ENCODE measurements around the gene HAUS7. TPM values are rescaled to one million over a fixed set of nuclear protein-coding genes. Genes with fewer than 3 reads are reported as not detected.

HAUS7 gene
- total and polyA plus RNA-seq, 2 donors from 2014 or later, result 28.1 to 47.6 TPM

DNA sequence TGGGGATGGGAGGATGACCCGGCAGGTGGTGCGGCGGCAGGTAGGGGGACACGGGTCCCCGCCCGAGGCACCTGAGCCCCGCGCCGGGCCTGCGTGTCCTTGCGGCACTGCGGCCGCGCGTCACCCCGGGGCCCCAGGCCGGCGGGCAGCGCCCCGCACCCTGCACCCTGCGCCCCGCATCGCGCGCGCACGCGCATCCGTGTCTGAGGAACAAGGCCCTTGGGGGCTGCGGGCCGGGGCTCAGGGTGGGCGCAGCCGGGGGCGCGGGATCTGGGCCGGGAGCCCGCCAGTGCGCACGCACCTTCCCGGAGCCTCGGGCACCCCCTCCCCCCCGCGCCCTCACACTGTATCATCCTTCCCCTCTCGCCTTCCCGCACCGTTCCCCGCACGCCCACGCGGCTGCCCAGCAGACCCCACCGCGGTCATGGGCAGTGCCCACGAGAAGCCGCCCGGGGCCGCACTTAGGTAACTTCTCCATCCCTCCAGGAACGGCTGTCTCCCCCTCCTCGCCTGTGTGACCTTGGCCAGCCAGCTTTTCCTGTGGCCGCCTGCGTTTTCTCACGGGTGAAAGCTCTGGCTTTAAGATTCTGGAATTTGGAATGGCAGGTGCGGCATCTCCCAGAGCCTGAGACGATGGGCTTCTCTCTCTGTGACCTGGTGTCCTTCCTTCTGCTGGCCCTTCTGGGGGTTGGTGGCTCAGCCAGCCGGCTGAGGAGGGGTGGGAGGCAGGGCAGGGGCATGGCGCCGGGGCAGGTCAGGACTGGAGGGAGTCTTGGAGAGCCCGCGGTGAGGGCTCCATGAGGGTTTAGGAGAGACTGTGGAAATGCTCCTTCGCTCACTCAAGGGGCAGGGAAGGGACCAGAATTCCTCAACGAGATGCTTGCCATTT, 47.8 kb upstream of the HAUS7 start:
- intact Hi-C loops (cut with DNase I), result no loop called here
- Histone ChIP-seq H3K27me3 (ENCODE audit: control insufficient read depth, insufficient read depth, low read length) (peaks cover 10% of the 10 kb centered on the region), H3K36me3 (ENCODE audit: control insufficient read depth in 2 of 3, insufficient read depth in 3 of 3, low read length in 3 of 3) (no peaks in the 10 kb centered on the region), H3K9ac (ENCODE audit: low read length in 3 of 3) (no peak overlapping the region), H3K9me3 (ENCODE audit: control insufficient read depth in 2 of 3, insufficient read depth in 1 of 3, low read length in 3 of 3) (no peaks in the 10 kb centered on the region), H3K4me3 (ENCODE audit: low read length in 3 of 3) (no peak overlapping the region), H3K27ac (ENCODE audit: low read depth in 2 of 2, low read length in 2 of 2) (no peak overlapping the region), H3K4me1 (ENCODE audit: control insufficient read depth in 2 of 3, insufficient read depth in 2 of 3, low read depth in 1 of 3, low read length in 3 of 3) (no peaks in the 10 kb centered on the region)
- DNase-seq, result no peak
- TF ChIP-seq, protein P1, sequence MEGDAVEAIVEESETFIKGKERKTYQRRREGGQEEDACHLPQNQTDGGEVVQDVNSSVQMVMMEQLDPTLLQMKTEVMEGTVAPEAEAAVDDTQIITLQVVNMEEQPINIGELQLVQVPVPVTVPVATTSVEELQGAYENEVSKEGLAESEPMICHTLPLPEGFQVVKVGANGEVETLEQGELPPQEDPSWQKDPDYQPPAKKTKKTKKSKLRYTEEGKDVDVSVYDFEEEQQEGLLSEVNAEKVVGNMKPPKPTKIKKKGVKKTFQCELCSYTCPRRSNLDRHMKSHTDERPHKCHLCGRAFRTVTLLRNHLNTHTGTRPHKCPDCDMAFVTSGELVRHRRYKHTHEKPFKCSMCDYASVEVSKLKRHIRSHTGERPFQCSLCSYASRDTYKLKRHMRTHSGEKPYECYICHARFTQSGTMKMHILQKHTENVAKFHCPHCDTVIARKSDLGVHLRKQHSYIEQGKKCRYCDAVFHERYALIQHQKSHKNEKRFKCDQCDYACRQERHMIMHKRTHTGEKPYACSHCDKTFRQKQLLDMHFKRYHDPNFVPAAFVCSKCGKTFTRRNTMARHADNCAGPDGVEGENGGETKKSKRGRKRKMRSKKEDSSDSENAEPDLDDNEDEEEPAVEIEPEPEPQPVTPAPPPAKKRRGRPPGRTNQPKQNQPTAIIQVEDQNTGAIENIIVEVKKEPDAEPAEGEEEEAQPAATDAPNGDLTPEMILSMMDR (IDR thresholded peaks at IDR 0.05; ENCODE audit: borderline replicate concordance, extremely low read depth, insufficient read depth), result no peak
- FAIRE-seq, result no peak

DNA sequence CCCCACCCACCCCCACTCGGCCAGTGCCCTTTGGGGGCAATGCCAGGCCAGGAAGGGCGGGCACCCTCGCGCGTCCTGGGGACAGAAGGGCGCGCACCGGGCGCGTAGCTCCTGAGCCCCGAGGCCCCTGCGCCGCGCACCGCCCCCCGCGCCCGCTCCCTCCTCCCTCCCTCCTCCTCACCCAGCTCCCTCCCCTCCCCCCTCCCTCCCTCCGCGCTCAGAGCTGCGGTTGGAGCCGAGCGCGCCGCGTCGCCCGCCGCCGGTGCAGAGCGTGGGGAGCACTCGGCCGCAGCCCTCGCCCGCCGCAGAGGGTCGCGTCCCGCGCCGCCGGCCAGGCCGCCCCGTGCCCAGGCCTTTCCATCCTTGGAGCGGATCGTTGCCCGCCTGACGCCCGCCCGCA, 47.0 kb upstream of the HAUS7 start, which contains the start of gene ATP2B3:
Gene ATP2B3 (plus strand): TSS at position 220 of the 400 bp plus-strand sequence. CDS start 18,606 bp downstream, outside the sequence.
- Histone ChIP-seq H3K9ac (ENCODE audit: low read length in 3 of 3) (no peak within 1 kb of the TSS), H3K27ac (ENCODE audit: low read depth in 2 of 2, low read length in 2 of 2) (no peak within 1 kb of the TSS), H3K4me3 (ENCODE audit: low read length in 3 of 3) (no peak within 1 kb of the TSS), H3K9me3 (ENCODE audit: control insufficient read depth in 2 of 3, insufficient read depth in 1 of 3, low read length in 3 of 3) (no peaks in the 10 kb centered on the region), H3K4me1 (ENCODE audit: control insufficient read depth in 2 of 3, insufficient read depth in 2 of 3, low read depth in 1 of 3, low read length in 3 of 3) (no peaks in the 10 kb centered on the region), H3K27me3 (ENCODE audit: control insufficient read depth, insufficient read depth, low read length) (peaks cover 10% of the 10 kb centered on the region), H3K36me3 (ENCODE audit: control insufficient read depth in 2 of 3, insufficient read depth in 3 of 3, low read length in 3 of 3) (no peaks in the 10 kb centered on the region)
- intact Hi-C loops (cut with DNase I), result no loop called here
- FAIRE-seq (no peak), DNase-seq (no peak)
- TF ChIP-seq, protein P1 (IDR thresholded peaks at IDR 0.05; ENCODE audit: borderline replicate concordance, extremely low read depth, insufficient read depth), result no peak

DNA sequence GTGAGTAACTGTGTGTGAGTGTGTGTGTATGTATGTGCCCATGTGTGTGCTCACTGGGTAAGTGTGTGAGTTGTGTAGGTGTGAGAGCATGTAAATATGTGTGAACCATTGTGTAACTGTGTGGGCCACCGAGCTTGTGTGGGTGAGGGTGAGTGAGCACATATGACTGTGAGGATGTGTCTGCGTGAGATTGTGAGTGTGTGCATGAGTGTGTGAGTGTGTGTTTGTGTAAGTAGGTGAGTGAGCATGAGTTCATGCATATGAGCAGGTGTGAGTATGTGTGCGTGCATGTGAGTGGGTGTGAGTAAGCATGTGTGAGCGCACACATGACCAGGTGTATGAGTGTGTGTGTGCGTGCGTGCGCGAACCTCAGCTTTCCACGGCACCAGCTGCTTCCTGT, 45.7 kb upstream of the HAUS7 start:
- no peak overlapping the region for H3K27ac ChIP-seq (ENCODE audit: low read depth in 2 of 2, low read length in 2 of 2)
- DNase-seq (no peak), FAIRE-seq (no peak)
- TF ChIP-seq, protein P1 (IDR thresholded peaks at IDR 0.05; ENCODE audit: borderline replicate concordance, extremely low read depth, insufficient read depth), result no peak
- H3K27me3 ChIP-seq (ENCODE audit: control insufficient read depth, insufficient read depth, low read length), result peaks cover 10% of the 10 kb centered on the region
- H3K36me3 ChIP-seq (ENCODE audit: control insufficient read depth in 2 of 3, insufficient read depth in 3 of 3, low read length in 3 of 3), result no peaks in the 10 kb centered on the region
- no peaks in the 10 kb centered on the region for H3K4me1 ChIP-seq (ENCODE audit: control insufficient read depth in 2 of 3, insufficient read depth in 2 of 3, low read depth in 1 of 3, low read length in 3 of 3)
- intact Hi-C loops (cut with DNase I), result no loop called here
- no peaks in the 10 kb centered on the region for H3K9me3 ChIP-seq (ENCODE audit: control insufficient read depth in 2 of 3, insufficient read depth in 1 of 3, low read length in 3 of 3)
- no peak overlapping the region for H3K4me3 ChIP-seq (ENCODE audit: low read length in 3 of 3)
- no peak overlapping the region for H3K9ac ChIP-seq (ENCODE audit: low read length in 3 of 3)
